Lower leg skin (tissue), 4 donors: ENCODE measurements around the gene ZNF672. TPM values are rescaled to one million over a fixed set of nuclear protein-coding genes. Genes with fewer than 3 reads are reported as not detected.
"Not testable (repeated sequence)": the region's sequence is repeated elsewhere in the genome, so short reads cannot be mapped to it uniquely, and the experiment has no call there.

Source experiments
- DNase-seq, 2 donors: peaks; one replicate each; pipeline ENCODE4 v3.0.0-alpha.2; 2019; ENCODE audit warnings: low spot score in 2 of 2
- H3K4me3 ChIP-seq: fragments of 200-600 bp; sonication (generic); 2 replicates; pipeline ENCODE4 v1.5.1; 2017; ENCODE audit warnings: mild to moderate bottlenecking, low read depth; ENCODE audit not compliant: poor library complexity, severe bottlenecking
- CTCF ChIP-seq, 3 donors: fragments of 450-650 bp; IDR thresholded peaks; one replicate each; pipeline ENCODE4 v1.5.1; 2016; ENCODE audit warnings: antibody characterized with exemption in 3 of 3, mild to moderate bottlenecking in 3 of 3, moderate library complexity in 2 of 3
- POLR2A ChIP-seq, 2 donors: fragments of 450-650 bp; IDR thresholded peaks; one replicate each; pipeline ENCODE4 v1.6.1; 2016 to 2017; ENCODE audit warnings: antibody characterized with exemption in 2 of 2, mild to moderate bottlenecking in 1 of 2, moderate library complexity in 1 of 2
- WGBS, 2 donors: methylation state at CpG; one replicate each; pipeline ENCODE4 v1.1.5; 2018; 5-methylcytosine and 5-hydroxymethylcytosine counted together
- intact Hi-C: fragments of 100-400 bp; cut with DNase I; formaldehyde crosslinking; loops from one replicate; pipeline ENCODE4 v1.15.0; 2023; ENCODE audit warnings: low total_unique reads
- total RNA-seq, 4 donors: library from RNA; depleted of rRNA; stranded (reverse); fragments of >200 nt; gene quantifications; one replicate each; pipeline ENCODE4 v1.1.0, GENCODE V29; 2016

The ZNF672 gene
- 10 to 100 TPM; 34.7 to 50.4 (median 42.6) TPM for total RNA-seq

DNA sequence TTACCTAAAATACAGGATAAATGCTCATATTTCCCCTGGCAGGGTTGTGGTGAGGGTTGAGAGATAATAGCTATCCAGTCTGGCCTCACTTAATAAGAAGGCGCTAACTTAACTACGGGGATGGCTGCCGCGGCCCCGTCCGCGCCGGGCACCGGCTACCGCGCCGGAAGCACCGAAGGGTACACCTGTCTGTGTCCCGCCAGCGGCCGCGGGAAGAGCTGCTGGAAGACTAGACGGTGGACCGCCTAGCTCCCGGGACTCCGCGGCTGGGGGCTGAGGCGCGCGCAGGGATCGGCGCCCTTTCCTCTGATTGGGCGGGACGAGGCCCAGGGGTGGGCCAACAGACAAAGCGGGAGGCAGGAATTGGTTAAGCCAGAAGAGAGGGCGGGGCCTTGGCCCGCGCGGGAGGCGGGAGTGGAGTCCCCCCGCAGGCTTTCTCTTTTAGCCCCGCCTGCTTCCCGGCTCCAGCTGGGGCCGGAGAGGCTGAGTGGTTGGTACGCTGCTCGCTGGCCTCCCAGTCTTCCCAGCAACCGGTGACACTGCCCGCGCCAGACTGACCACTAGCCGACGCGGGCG, at the start of gene ZNF672:
Gene ZNF672 (plus strand): TSS at position 444 of the 576 bp plus-strand sequence. CDS start 9,051 bp downstream, outside the sequence.
- H3K4me3 ChIP-seq = peak within 1 kb of the TSS; percentile 76
- intact Hi-C loops = no loop called here
- DNase-seq = peak; percentile 98 to 100
- TF ChIP-seq CTCF (IDR thresholded peaks at IDR 0.05) (no peak), POLR2A (IDR thresholded peaks at IDR 0.05) (no peak)
- WGBS, 2 donors = 0 to 1% methylated on average over 47 to 48 of the region's 48 CpGs

GRCh38 chr1:248788327-248788726, 49.7 kb upstream of the ZNF672 start:
- H3K4me3 ChIP-seq = no peak overlapping the region
- intact Hi-C loops = no loop called here
- no peak for DNase-seq
- 75 to 78% methylated on average over 3 of the region's 3 CpGs for WGBS, 2 donors
- TF ChIP-seq CTCF (IDR thresholded peaks at IDR 0.05) = no peak

GRCh38 chr1:248789337-248789736, 48.7 kb upstream of the ZNF672 start:
- intact Hi-C loops, DNase-seq, H3K4me3 ChIP-seq: not testable (repeated sequence)
- 44 to 50% methylated on average over 2 of the region's 2 CpGs for WGBS, 2 donors

- 72 to 76% methylated on average over 5 of the region's 5 CpGs for WGBS, 2 donors
- DNase-seq = no peak
- TF ChIP-seq POLR2A (IDR thresholded peaks at IDR 0.05) (no peak), CTCF (IDR thresholded peaks at IDR 0.05) (no peak)
- intact Hi-C loops = no loop called here
- H3K4me3 ChIP-seq = no peak overlapping the region
Observed at GRCh38 chr1:248790456-248790855, 47.6 kb upstream of the ZNF672 start.

- intact Hi-C loops = no loop called here
- no peak for DNase-seq
- no peak for TF ChIP-seq CTCF (IDR thresholded peaks at IDR 0.05)
- TF ChIP-seq POLR2A (IDR thresholded peaks at IDR 0.05) = no peak
- 80 to 84% methylated on average over 4 of the region's 4 CpGs for WGBS, 2 donors
- no peak overlapping the region for H3K4me3 ChIP-seq
Observed at GRCh38 chr1:248791010-248791409, 47.0 kb upstream of the ZNF672 start.

DNA sequence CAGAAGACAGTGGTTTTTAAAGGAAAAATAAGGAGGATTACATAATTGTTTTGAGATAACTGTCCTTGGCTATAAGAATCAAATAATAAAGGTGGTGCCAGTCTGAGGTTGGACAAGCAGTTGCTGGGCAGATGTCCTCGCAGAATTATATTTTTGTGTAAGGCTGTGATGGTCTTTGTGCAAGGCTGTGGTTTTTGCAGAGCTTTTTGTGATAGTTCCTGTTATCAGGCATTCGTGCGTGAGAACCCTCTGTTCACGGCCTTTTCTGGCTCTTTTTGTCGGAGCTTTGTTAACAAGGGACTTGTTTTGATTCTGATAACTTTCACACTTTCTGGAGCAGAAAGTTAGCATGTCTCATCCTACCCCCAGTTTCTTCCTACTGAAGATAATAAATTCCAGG, 45.7 kb upstream of the ZNF672 start:
- intact Hi-C loops = no loop called here
- WGBS, 2 donors = 84% methylated on average over 5 of the region's 5 CpGs
- TF ChIP-seq CTCF (IDR thresholded peaks at IDR 0.05) = no peak
- no peak for TF ChIP-seq POLR2A (IDR thresholded peaks at IDR 0.05)

More for the DNA sequence above, 45.7 kb upstream of the ZNF672 start:
- H3K4me3 ChIP-seq = no peak overlapping the region
- no peak for DNase-seq
